Neural cell (in vitro differentiated cells): Measurements from ENCODE around the gene DSC1.

Experiments
- POLR2AphosphoS5 ChIP-seq: IDR thresholded peaks from 2 replicates; pipeline ENCODE4 v1.6.1; 2012
- RAD21 ChIP-seq: fragments of 450-650 bp; conservative IDR thresholded peaks from 2 replicates; pipeline ENCODE4 v1.6.1; 2014; ENCODE audit warnings: antibody characterized with exemption, mild to moderate bottlenecking, moderate library complexity
- TF ChIP-seq, protein P1 (sequence below): fragments of 450-650 bp; IDR thresholded peaks from 2 replicates; pipeline ENCODE4 v1.5.1; 2014; ENCODE audit warnings: antibody characterized with exemption, mild to moderate bottlenecking, moderate library complexity; ENCODE audit not compliant: poor library complexity, severe bottlenecking

DNA sequence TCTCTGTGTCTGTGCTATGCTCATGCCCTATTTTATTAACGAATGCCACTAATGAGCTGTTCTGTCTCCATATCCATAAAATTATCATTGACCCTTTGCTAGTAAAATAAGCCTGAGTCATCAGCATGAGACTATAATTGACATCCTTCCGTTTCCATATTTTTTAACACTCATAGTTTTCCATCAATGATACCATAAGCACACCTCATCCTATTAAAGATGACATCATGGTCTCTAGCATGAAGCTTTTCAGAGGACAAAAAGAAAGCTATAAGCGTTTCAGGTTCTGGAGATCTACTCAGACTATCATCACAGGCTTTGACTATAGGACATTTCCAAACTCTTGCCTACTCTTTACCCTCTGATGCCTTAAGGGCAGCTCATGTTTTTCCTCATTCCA lies 59.2 kb downstream of the DSC1 start:
- TF ChIP-seq RAD21 (no peak), POLR2AphosphoS5 (no peak)
- TF ChIP-seq, protein P1, sequence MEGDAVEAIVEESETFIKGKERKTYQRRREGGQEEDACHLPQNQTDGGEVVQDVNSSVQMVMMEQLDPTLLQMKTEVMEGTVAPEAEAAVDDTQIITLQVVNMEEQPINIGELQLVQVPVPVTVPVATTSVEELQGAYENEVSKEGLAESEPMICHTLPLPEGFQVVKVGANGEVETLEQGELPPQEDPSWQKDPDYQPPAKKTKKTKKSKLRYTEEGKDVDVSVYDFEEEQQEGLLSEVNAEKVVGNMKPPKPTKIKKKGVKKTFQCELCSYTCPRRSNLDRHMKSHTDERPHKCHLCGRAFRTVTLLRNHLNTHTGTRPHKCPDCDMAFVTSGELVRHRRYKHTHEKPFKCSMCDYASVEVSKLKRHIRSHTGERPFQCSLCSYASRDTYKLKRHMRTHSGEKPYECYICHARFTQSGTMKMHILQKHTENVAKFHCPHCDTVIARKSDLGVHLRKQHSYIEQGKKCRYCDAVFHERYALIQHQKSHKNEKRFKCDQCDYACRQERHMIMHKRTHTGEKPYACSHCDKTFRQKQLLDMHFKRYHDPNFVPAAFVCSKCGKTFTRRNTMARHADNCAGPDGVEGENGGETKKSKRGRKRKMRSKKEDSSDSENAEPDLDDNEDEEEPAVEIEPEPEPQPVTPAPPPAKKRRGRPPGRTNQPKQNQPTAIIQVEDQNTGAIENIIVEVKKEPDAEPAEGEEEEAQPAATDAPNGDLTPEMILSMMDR, result no peak
